Inferior parietal cortex (tissue), 1 donor: ENCODE results near the gene SFRP5.

Experiments
- DNase-seq: peaks from one replicate; pipeline ENCODE4 v3.0.0-alpha.2; 2016; ENCODE audit errors: extremely low spot score

SFRP5 gene

GRCh38 chr10:97765201-97765600 lies 6.6 kb downstream of the SFRP5 start:
- no peak for DNase-seq

DNA sequence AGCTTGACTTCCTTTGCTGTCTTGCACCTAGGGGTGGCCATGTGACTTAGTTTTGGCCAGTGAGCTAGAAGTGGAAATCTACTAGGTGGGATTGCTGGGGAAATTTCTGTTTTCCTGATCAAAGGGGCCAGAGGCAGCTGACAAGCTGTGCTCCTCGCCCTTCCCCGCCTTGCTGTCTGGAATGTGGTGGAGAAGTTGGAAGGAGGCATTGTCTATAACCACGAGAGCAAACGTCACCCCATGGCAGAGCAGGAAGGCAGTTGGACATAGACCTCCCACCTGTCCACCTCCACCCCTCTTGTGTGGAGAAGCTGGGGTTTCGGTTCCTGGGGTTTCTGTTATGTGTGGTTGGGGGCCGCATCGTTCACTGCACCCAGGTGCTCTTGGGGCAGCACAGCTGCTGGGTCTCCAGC lies 7.3 kb downstream of the SFRP5 start:
- DNase-seq = no peak

- DNase-seq = no peak
These were observed 7.9 kb downstream of the SFRP5 start for GRCh38 chr10:97763947-97764346.

DNA sequence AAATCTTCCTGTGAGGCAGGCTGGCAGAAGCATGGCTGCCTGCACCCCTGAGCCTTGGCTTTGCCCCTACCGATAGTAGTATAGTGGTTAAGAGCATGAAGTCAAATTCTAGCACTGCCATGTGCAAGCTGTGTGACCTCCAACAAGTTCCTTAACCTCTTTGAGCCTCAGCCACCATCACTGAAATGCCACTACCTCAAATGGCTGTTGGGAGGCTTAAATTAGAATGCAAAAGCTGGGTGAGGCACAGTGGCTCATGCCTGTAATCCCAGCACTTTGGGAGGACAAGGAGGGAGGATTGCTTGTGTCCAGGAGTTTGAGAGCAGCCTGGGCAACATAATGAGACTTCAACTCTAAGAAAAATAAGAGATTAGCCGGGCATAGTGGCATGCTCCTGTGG lies 8.4 kb downstream of the SFRP5 start:
- DNase-seq = no peak

- DNase-seq = no peak
These were observed 9.0 kb downstream of the SFRP5 start for GRCh38 chr10:97762816-97763215.

DNA sequence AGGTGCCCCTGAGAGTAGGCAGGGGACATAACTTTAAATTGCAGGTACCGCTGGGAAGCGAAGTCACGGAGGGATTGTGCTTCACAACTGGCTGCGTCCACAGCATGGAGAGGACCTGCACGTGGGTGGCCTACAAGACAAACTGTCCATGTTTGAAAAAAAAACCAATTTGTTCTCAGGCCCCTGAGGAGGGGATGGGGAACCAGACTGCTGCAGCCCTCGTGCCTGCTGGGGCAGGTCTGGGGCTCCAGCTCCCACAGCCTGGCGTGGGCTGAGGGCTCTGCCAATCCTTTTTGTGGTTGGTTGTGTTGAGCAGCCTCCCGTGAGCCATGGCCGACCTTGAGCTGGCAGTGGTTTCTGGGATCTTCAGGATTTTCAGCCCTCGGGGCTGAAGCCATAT lies 9.7 kb downstream of the SFRP5 start:
- DNase-seq = no peak

DNA sequence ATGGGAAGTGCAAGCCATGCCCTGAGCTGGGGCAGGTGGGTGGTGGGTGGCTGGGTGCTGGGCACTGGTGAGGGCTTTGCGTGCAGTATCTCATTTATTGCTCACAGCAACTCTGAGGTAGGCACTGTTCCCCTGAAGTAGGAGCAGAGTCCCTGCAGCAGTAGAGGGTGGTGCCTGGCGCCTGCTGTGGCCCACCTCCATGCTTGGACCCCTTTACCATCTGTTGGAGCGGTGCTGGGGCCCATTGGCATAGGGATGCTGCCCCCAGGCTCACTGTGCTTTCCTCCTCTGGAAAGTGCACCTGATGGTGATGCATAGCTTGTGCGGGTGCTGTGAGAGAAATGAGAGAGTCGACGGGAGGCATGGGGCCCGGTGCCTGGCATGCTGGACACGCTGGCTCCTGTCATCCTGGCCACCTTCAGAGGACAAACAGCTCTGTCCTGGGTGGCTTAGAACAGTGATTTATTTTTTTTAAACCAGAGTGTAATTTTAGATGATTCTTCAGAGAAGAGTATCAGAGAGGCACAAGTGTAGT lies 10.4 kb downstream of the SFRP5 start:
- no peak for DNase-seq

DNA sequence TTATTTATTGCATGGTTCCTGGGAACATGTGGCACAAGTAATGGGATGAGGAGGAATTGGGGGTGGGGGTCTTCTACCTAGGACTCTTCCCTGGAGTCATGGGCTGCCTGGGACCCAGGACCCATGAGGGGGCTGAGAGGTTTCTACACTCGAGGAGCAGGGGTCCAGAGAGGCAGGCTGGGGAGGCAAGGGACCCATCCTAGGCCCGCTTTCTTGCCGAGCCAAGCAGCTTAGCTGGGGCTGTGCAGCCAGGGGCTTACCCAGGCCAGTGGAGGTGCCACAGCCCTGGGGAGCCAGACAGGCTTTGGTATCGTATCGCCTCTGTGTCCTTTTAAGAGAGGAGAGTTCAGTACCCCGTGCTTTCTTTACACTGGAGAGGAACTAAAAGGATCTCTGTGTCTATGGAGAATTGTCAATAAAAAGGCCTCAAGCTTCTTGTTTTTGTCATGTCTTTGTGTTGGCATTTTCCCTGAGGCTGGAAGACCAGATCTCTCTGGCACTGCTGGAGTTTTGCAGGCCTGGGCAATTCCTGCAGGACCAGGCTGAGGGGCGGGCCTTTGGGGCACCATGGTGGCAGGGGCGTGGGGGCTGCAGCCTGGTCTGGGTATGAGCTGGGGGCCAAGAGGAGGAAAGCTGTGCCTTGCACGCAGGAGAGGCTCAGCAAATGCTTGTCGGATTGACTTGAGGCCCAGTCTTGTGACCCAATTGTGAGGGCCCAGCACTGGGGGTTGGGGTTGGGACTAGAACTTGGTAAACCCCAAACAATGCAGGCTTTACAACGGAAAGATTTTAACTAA lies 11.1 kb downstream of the SFRP5 start:
- DNase-seq = no peak

DNA sequence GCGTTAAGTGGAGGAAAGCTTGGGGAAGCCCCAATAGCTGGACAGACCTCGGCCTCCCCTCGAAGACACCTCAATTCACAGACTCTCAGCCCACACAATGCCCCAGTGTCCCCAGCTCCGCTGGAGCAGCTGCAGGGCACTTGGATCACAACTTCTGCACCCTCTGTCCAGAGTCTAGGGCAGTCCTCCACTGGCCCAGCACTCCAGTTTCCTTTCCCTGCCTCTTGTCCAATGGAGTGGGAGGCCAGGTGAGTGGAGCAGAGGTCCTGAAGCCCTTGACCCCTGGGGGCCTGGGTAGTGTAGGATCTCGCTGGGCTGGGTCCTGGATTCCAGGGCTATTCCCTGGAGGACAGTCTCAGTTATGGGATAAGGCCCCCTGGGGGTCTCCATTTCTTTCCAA lies 11.9 kb downstream of the SFRP5 start:
- DNase-seq = no peak

- DNase-seq = peak; percentile 66
These were observed 12.5 kb downstream of the SFRP5 start for GRCh38 chr10:97759158-97759887.

GRCh38 chr10:97757471-97757870 lies 14.3 kb downstream of the SFRP5 start:
- DNase-seq = no peak

DNA sequence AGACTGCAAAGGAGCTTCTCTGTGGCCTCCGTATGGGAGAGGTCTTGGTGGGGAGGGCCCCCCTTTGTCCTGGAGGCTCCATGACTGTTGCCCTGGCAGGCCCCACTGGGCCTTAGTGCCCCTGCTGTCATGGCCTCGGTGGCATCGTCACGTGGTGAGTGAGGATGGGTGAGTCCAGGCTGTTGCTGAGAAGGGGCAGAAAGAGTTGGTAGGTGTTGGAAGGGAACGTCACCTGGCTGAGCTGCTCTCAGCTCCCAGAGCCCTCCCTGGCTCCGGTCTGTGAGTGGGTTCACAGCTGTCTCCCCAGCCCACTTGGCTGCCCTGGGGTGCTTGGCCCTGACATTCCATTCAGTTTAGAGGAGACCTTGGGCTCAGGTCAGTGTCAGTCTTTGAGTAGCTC lies 16.1 kb downstream of the SFRP5 start:
- no peak for DNase-seq

DNA sequence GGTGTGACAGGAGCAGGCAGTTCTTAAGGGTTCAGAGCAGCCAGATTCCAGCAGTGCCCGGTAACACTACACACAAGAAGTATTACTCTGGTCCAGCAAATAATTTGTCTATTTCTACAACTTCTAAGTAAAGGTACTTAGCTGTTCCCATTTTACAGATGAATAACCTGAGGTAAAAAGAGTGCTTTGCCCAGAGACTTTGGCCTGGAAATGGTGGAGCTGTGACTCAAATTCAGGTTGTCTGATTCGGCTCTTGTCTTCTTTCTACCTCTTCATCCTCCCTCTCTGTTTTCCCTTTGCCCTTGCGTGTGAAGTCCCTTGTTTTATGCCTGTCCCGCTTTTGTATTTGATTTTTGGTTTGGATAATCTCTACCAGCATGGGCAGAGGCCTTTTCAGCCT lies 17.1 kb downstream of the SFRP5 start:
- no peak for DNase-seq

DNA sequence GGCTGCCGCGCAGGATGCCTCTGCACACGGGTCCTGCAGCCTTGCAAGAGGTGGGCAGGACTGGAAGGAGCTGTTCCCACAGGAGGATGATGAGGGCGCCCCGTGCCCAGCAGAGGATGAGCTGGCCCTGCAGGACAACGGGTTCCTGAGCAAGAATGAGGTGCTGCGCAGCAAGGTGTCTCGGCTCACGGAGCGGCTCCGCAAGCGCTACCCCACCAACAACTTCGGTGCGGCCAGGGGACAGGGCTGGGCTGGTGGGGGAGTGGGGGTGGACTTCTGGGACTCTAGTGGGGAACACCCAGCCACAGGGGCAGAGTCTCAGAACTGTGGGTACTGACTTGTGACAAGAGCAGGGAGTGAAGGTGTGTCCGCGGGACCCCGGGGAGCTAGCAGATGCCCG lies 18.8 kb downstream of the SFRP5 start:
- no peak for DNase-seq

DNA sequence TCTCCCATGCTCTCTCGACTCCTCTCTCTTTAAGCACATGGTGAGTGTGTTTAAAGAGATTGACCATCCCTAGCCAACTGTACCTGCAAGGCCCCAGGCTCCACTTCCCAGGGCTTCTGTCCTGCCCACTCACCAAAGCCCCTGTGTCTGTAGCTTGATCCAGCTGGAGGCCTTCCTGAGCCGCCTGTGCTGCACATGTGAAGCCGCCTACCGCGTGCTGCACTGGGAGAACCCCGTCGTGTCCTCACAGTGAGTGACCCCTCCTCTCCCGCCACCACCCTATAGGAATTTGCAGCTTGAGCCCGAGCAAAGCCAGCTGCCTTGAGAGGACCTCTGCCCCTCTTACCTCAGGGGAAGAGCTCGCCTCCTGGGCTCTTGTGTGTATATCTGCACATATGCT lies 23.7 kb downstream of the SFRP5 start:
- DNase-seq = no peak

- DNase-seq = no peak
These were observed 24.2 kb downstream of the SFRP5 start for GRCh38 chr10:97747573-97747972.

DNA sequence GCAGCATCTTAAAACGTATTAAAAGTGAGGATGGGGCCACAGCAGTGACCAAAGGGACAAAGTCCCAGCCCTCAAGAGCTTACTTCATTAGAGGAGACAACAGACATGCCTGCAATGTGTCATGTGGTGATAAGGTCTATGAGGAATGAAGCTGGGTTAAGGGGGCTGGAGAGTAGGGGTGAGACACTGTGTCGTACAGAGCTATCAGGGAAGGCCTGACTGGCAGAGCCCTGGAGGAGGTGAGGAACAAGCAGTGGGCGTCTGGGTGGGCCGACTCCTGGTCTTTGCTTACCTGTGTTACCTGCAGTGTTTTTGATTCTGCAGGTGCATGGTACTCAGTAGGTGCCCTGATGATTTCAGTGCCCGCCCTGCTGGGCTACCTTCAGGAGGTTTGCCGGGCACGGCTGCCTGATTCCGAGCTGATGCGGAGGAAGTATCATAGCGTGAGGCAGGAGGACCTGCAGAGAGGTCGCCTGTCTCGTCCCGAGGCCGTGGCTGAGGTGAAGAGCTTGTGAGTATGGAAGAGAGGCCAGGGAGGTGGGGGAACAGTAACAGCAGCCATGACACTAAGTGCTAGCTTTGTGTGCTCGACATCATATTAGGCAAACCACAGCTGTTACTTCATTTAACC lies 27.3 kb downstream of the SFRP5 start:
- DNase-seq = no peak

GRCh38 chr10:97743169-97743943 lies 28.4 kb downstream of the SFRP5 start:
- no peak for DNase-seq

GRCh38 chr10:97740613-97741012 lies 31.2 kb downstream of the SFRP5 start:
- DNase-seq = no peak

GRCh38 chr10:97738616-97739015 lies 33.2 kb downstream of the SFRP5 start:
- no peak for DNase-seq

DNA sequence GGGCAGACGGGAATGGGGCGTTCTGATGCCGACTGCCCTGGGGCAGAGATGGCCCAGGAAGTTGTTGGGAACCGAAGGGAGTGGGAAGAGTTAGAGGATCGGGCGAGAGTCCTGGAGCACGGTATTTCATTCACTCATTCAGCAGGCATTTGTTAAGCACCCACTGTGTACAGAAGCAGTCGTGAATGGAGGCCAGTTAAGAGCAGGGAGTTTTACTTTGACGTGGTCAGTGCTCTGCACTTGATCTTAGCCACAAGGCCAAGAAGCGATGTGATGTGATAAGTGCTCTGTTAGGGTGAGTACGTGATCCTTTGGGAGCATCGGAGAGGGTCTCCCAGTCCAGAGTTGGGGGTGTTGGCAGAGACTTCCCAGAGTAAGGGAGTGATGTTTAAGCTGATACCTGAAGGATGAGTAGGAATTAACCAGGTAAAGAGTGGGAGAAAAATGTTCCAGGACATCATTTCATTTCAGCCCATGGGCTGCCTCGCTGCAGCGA lies 34.0 kb downstream of the SFRP5 start:
- DNase-seq = no peak
